Type B pancreatic cell (in vitro differentiated cells): ENCODE results near the gene OR2A12. TPM values are rescaled to one million over a fixed set of nuclear protein-coding genes. Genes with fewer than 3 reads are reported as not detected.

Source experiments
- DNase-seq: peaks from one replicate; pipeline ENCODE4 v3.0.0; 2021; ENCODE audit warnings: mixed read lengths; ENCODE audit not compliant: unreplicated experiment; ENCODE audit errors: extremely low spot score
- H3K27ac Mint-ChIP-seq: 2 replicates; pipeline ENCODE4 v1.8.0; 2021; ENCODE audit warnings: mild to moderate bottlenecking, mixed read lengths
- H3K27me3 Mint-ChIP-seq: 2 replicates; pipeline ENCODE4 v1.8.0; 2021; ENCODE audit warnings: mixed read lengths
- H3K36me3 Mint-ChIP-seq: 2 replicates; pipeline ENCODE4 v1.8.0; 2021; ENCODE audit warnings: mixed read lengths
- H3K4me1 Mint-ChIP-seq: one replicate; pipeline ENCODE4 v1.8.0; 2021; ENCODE audit warnings: mixed read lengths; ENCODE audit not compliant: unreplicated experiment
- H3K4me3 Mint-ChIP-seq: 2 replicates; pipeline ENCODE4 v1.8.0; 2021; ENCODE audit warnings: mild to moderate bottlenecking, mixed read lengths
- H3K9me3 Mint-ChIP-seq: 2 replicates; pipeline ENCODE4 v1.8.0; 2021; ENCODE audit warnings: mixed read lengths
- total RNA-seq: library from RNA; stranded (reverse); gene quantifications from 2 replicates; pipeline ENCODE4 v1.2.1, GENCODE V29; 2021; ENCODE audit warnings: low replicate concordance
- TF ChIP-seq, protein P1 (sequence below): fragments of 200-600 bp; sonication (generic); conservative IDR thresholded peaks from 2 replicates; pipeline ENCODE4 v1.5.0; 2021; ENCODE audit warnings: antibody characterized with exemption, mild to moderate bottlenecking

The OR2A12 gene
- total RNA-seq, 1 donor from 2014 or later, result not detected

DNA sequence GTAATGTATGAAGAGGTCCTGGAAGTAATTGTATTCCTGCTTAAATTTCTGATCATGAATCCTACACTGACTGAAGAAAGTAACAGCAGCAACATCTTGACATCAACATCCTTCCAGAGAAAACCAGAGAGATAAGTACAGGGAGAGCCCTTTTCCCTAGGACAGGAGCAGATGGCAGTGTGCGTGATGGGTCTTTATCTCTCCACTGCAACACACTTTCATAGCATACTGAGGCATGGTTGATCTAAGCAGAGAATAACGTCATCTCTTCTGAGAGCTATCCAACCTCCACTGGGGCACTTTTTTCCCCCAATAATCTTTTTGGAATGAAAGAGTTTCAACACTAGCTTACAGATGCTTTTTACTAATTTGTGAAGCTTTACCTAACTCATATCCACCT, 16.1 kb upstream of the OR2A12 start:
- Mint-ChIP-seq H3K27me3 (peaks cover 4% of the 10 kb centered on the region), H3K27ac (no peak overlapping the region), H3K4me3 (no peak overlapping the region), H3K9me3 (no peaks in the 10 kb centered on the region), H3K36me3 (no peaks in the 10 kb centered on the region), H3K4me1 (no peaks in the 10 kb centered on the region)
- DNase-seq, result no peak
- TF ChIP-seq, protein P1, sequence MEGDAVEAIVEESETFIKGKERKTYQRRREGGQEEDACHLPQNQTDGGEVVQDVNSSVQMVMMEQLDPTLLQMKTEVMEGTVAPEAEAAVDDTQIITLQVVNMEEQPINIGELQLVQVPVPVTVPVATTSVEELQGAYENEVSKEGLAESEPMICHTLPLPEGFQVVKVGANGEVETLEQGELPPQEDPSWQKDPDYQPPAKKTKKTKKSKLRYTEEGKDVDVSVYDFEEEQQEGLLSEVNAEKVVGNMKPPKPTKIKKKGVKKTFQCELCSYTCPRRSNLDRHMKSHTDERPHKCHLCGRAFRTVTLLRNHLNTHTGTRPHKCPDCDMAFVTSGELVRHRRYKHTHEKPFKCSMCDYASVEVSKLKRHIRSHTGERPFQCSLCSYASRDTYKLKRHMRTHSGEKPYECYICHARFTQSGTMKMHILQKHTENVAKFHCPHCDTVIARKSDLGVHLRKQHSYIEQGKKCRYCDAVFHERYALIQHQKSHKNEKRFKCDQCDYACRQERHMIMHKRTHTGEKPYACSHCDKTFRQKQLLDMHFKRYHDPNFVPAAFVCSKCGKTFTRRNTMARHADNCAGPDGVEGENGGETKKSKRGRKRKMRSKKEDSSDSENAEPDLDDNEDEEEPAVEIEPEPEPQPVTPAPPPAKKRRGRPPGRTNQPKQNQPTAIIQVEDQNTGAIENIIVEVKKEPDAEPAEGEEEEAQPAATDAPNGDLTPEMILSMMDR, result no peak

DNA sequence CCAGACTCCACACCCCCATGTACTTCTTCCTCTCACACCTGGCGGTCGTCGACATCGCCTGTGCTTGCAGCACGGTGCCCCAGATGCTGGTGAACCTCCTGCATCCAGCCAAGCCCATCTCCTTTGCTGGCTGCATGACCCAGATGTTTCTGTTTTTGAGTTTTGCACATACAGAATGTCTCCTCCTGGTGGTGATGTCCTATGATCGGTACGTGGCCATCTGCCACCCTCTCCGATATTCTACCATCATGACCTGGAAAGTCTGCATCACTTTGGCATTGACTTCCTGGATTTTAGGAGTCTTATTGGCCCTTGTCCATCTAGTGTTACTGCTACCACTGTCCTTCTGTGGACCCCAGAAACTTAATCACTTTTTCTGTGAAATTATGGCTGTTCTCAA, 11.7 kb upstream of the OR2A12 start:
- no peak overlapping the region for H3K27ac Mint-ChIP-seq
- no peak for DNase-seq
- TF ChIP-seq, protein P1, result no peak
- no peaks in the 10 kb centered on the region for H3K27me3 Mint-ChIP-seq
- H3K36me3 Mint-ChIP-seq, result no peaks in the 10 kb centered on the region
- H3K4me3 Mint-ChIP-seq, result no peak overlapping the region
- no peaks in the 10 kb centered on the region for H3K9me3 Mint-ChIP-seq
- no peaks in the 10 kb centered on the region for H3K4me1 Mint-ChIP-seq

DNA sequence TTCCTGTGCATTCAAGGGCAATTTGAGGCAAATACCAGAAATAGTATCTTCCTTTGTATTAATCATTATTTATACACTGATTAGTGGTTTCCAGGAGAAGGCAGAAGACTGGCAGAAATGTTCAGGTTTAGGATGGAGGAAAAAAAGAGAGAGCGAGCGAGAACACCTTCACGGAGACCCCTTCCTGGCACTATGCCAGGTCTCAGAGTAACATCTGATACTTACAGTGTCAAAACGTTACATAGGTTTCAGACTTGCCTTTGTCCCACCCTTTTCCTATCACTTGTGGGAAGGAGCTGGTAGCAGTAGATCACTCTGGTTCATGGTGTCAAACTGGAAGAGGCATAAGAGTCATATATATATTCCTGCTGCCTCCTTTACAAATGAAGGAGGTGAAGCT, 652 bp downstream of the OR2A12 start:
- DNase-seq, result no peak
- H3K27ac Mint-ChIP-seq, result no peak overlapping the region
- H3K27me3 Mint-ChIP-seq, result peaks cover 3% of the 10 kb centered on the region
- TF ChIP-seq, protein P1, result no peak
- no peaks in the 10 kb centered on the region for H3K4me1 Mint-ChIP-seq
- no peaks in the 10 kb centered on the region for H3K36me3 Mint-ChIP-seq
- H3K9me3 Mint-ChIP-seq, result no peaks in the 10 kb centered on the region
- no peak overlapping the region for H3K4me3 Mint-ChIP-seq

DNA sequence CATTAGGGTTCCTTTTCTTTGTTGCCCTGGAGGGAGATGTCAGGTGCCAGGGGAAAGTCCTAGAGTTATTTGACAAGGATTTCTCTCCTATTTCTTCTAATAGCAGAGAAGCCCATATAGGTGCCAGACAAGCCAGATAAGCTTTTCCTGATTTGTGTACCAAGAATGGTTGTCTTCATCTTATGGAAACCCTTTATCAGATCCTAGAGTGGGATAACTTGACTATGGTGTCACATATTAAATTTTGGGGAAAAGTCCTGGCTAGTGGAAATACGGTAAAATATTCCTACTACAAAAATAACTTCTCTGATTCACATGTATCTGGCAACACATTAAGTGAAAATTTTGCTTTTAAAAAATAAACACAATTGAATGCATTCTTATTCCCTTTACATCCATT, 1.2 kb downstream of the OR2A12 start:
- no peaks in the 10 kb centered on the region for H3K4me1 Mint-ChIP-seq
- no peak overlapping the region for H3K4me3 Mint-ChIP-seq

GRCh38 chr7:144090667-144091066, 4.6 kb downstream of the OR2A12 start:
- Mint-ChIP-seq H3K4me3 (no peak overlapping the region), H3K36me3 (no peaks in the 10 kb centered on the region), H3K9me3 (no peaks in the 10 kb centered on the region), H3K27me3 (peaks cover 3% of the 10 kb centered on the region), H3K27ac (no peak overlapping the region), H3K4me1 (no peaks in the 10 kb centered on the region)
- no peak for DNase-seq
- TF ChIP-seq, protein P1, result no peak

More for the DNA sequence above, 1.2 kb downstream of the OR2A12 start:
- TF ChIP-seq, protein P1, result no peak
- Mint-ChIP-seq H3K36me3 (no peaks in the 10 kb centered on the region), H3K9me3 (no peaks in the 10 kb centered on the region), H3K27ac (no peak overlapping the region), H3K27me3 (peaks cover 3% of the 10 kb centered on the region)
- DNase-seq, result no peak

DNA sequence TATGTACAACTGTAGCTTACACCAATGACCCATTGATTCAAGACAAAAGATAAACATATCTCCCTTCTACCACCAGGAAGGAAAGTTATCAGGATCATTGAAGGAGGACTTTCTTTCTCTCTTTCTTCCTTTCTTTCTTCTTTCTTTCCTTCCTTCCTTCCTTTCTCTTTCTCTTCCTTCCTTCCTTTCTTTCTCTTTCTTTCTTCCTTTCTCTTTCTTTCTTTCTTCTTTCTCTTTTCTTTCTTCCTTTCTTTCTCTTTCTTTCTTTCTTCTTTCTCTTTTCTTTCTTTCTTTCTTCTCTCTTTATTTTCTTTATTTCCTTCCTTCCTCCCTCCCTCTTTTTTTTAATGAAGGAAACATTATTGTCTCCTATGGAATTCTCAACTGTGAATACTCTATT, 12.7 kb downstream of the OR2A12 start:
- TF ChIP-seq, protein P1, result no peak
- DNase-seq, result no peak
- Mint-ChIP-seq H3K27me3 (no peaks in the 10 kb centered on the region), H3K9me3 (no peaks in the 10 kb centered on the region), H3K36me3 (no peaks in the 10 kb centered on the region), H3K4me3 (no peak overlapping the region), H3K27ac (no peak overlapping the region), H3K4me1 (no peaks in the 10 kb centered on the region)
